ENCODE data around the gene INSIG1.

The INSIG1 gene

GRCh38 chr7:155338632-155339320 is 41.1 kb downstream of the INSIG1 start:
- peaks cover 0 to 11% of the 10 kb centered on the region in 2 donors for H3K27me3 ChIP-seq (ENCODE audit: control insufficient read depth in 1 of 2, insufficient read depth in 2 of 2, low read length in 2 of 2)
- no peak overlapping the region for H3K27ac ChIP-seq (ENCODE audit: low read depth, low read length)
- no peak overlapping the region for H3K9ac ChIP-seq (ENCODE audit: low read length)
- no peak overlapping the region for H3K4me3 ChIP-seq (ENCODE audit: low read depth in 1 of 2, low read length in 2 of 2)
- H3K4me1 ChIP-seq (ENCODE audit: insufficient read depth, low read length), result no peaks in the 10 kb centered on the region
- no peaks in the 10 kb centered on the region for H3K9me3 ChIP-seq (ENCODE audit: low read length)
- H3K36me3 ChIP-seq (ENCODE audit: insufficient read depth, low read length), result no peaks in the 10 kb centered on the region

- H3K27me3 ChIP-seq (ENCODE audit: control insufficient read depth in 1 of 2, insufficient read depth in 2 of 2, low read length in 2 of 2), result peaks cover 0 to 12% of the 10 kb centered on the region in 2 donors
- H3K4me1 ChIP-seq (ENCODE audit: insufficient read depth, low read length), result no peaks in the 10 kb centered on the region
- no peaks in the 10 kb centered on the region for H3K9me3 ChIP-seq (ENCODE audit: low read length)
- no peak overlapping the region for H3K9ac ChIP-seq (ENCODE audit: low read length)
- H3K27ac ChIP-seq (ENCODE audit: low read depth, low read length), result no peak overlapping the region
- H3K36me3 ChIP-seq (ENCODE audit: insufficient read depth, low read length), result no peaks in the 10 kb centered on the region
- no peak overlapping the region for H3K4me3 ChIP-seq (ENCODE audit: low read depth in 1 of 2, low read length in 2 of 2)
These were observed 41.8 kb downstream of the INSIG1 start for GRCh38 chr7:155339474-155339873.

GRCh38 chr7:155340071-155340531 is 42.4 kb downstream of the INSIG1 start:
- H3K4me3 ChIP-seq (ENCODE audit: low read depth in 1 of 2, low read length in 2 of 2), result no peak overlapping the region
- no peak overlapping the region for H3K27ac ChIP-seq (ENCODE audit: low read depth, low read length)
- no peak overlapping the region for H3K9ac ChIP-seq (ENCODE audit: low read length)
- H3K4me1 ChIP-seq (ENCODE audit: insufficient read depth, low read length), result no peaks in the 10 kb centered on the region
- H3K9me3 ChIP-seq (ENCODE audit: low read length), result no peaks in the 10 kb centered on the region
- no peaks in the 10 kb centered on the region for H3K36me3 ChIP-seq (ENCODE audit: insufficient read depth, low read length)
- peaks cover 0 to 15% of the 10 kb centered on the region in 2 donors for H3K27me3 ChIP-seq (ENCODE audit: control insufficient read depth in 1 of 2, insufficient read depth in 2 of 2, low read length in 2 of 2)

GRCh38 chr7:155340721-155341120 is 43.0 kb downstream of the INSIG1 start:
- no peaks in the 10 kb centered on the region for H3K9me3 ChIP-seq (ENCODE audit: low read length)
- no peaks in the 10 kb centered on the region for H3K36me3 ChIP-seq (ENCODE audit: insufficient read depth, low read length)
- H3K27ac ChIP-seq (ENCODE audit: low read depth, low read length), result no peak overlapping the region
- no peak overlapping the region for H3K4me3 ChIP-seq (ENCODE audit: low read depth in 1 of 2, low read length in 2 of 2)
- no peak overlapping the region for H3K9ac ChIP-seq (ENCODE audit: low read length)
- peaks cover 0 to 20% of the 10 kb centered on the region in 2 donors for H3K27me3 ChIP-seq (ENCODE audit: control insufficient read depth in 1 of 2, insufficient read depth in 2 of 2, low read length in 2 of 2)
- no peaks in the 10 kb centered on the region for H3K4me1 ChIP-seq (ENCODE audit: insufficient read depth, low read length)

- Histone ChIP-seq H3K36me3 (ENCODE audit: insufficient read depth, low read length) (no peaks in the 10 kb centered on the region), H3K4me3 (ENCODE audit: low read depth in 1 of 2, low read length in 2 of 2) (no peak overlapping the region), H3K27me3 (ENCODE audit: control insufficient read depth in 1 of 2, insufficient read depth in 2 of 2, low read length in 2 of 2) (peaks cover 0 to 28% of the 10 kb centered on the region in 2 donors), H3K27ac (ENCODE audit: low read depth, low read length) (no peak overlapping the region), H3K9ac (ENCODE audit: low read length) (no peak overlapping the region), H3K4me1 (ENCODE audit: insufficient read depth, low read length) (no peaks in the 10 kb centered on the region), H3K9me3 (ENCODE audit: low read length) (no peaks in the 10 kb centered on the region)
These were observed 43.8 kb downstream of the INSIG1 start for GRCh38 chr7:155341463-155341983.

- Histone ChIP-seq H3K4me3 (ENCODE audit: low read depth in 1 of 2, low read length in 2 of 2) (no peak overlapping the region), H3K27me3 (ENCODE audit: control insufficient read depth in 1 of 2, insufficient read depth in 2 of 2, low read length in 2 of 2) (peaks cover 0 to 28% of the 10 kb centered on the region in 2 donors), H3K36me3 (ENCODE audit: insufficient read depth, low read length) (no peaks in the 10 kb centered on the region), H3K9me3 (ENCODE audit: low read length) (no peaks in the 10 kb centered on the region), H3K4me1 (ENCODE audit: insufficient read depth, low read length) (no peaks in the 10 kb centered on the region), H3K27ac (ENCODE audit: low read depth, low read length) (no peak overlapping the region), H3K9ac (ENCODE audit: low read length) (no peak overlapping the region)
These were observed 44.6 kb downstream of the INSIG1 start for GRCh38 chr7:155342313-155342712.

GRCh38 chr7:155343150-155343549 is 45.5 kb downstream of the INSIG1 start:
- H3K9me3 ChIP-seq (ENCODE audit: low read length), result no peaks in the 10 kb centered on the region
- H3K27me3 ChIP-seq (ENCODE audit: control insufficient read depth in 1 of 2, insufficient read depth in 2 of 2, low read length in 2 of 2), result peaks cover 0 to 23% of the 10 kb centered on the region in 2 donors
- H3K36me3 ChIP-seq (ENCODE audit: insufficient read depth, low read length), result no peaks in the 10 kb centered on the region
- no peak overlapping the region for H3K27ac ChIP-seq (ENCODE audit: low read depth, low read length)
- H3K4me3 ChIP-seq (ENCODE audit: low read depth in 1 of 2, low read length in 2 of 2), result no peak overlapping the region
- no peak overlapping the region for H3K9ac ChIP-seq (ENCODE audit: low read length)
- H3K4me1 ChIP-seq (ENCODE audit: insufficient read depth, low read length), result no peaks in the 10 kb centered on the region

GRCh38 chr7:155343661-155344121 is 46.0 kb downstream of the INSIG1 start:
- Histone ChIP-seq H3K9ac (ENCODE audit: low read length) (no peak overlapping the region), H3K4me1 (ENCODE audit: insufficient read depth, low read length) (no peaks in the 10 kb centered on the region), H3K4me3 (ENCODE audit: low read depth in 1 of 2, low read length in 2 of 2) (no peak overlapping the region), H3K27me3 (ENCODE audit: control insufficient read depth in 1 of 2, insufficient read depth in 2 of 2, low read length in 2 of 2) (peaks cover 0 to 25% of the 10 kb centered on the region in 2 donors), H3K36me3 (ENCODE audit: insufficient read depth, low read length) (no peaks in the 10 kb centered on the region), H3K27ac (ENCODE audit: low read depth, low read length) (no peak overlapping the region), H3K9me3 (ENCODE audit: low read length) (no peaks in the 10 kb centered on the region)

- Histone ChIP-seq H3K27me3 (ENCODE audit: control insufficient read depth in 1 of 2, insufficient read depth in 2 of 2, low read length in 2 of 2) (peaks cover 0 to 31% of the 10 kb centered on the region in 2 donors), H3K4me3 (ENCODE audit: low read depth in 1 of 2, low read length in 2 of 2) (no peak overlapping the region), H3K27ac (ENCODE audit: low read depth, low read length) (no peak overlapping the region), H3K36me3 (ENCODE audit: insufficient read depth, low read length) (no peaks in the 10 kb centered on the region), H3K4me1 (ENCODE audit: insufficient read depth, low read length) (no peaks in the 10 kb centered on the region), H3K9me3 (ENCODE audit: low read length) (no peaks in the 10 kb centered on the region), H3K9ac (ENCODE audit: low read length) (no peak overlapping the region)
These were observed 46.6 kb downstream of the INSIG1 start for GRCh38 chr7:155344270-155344617.

- Histone ChIP-seq H3K4me1 (ENCODE audit: insufficient read depth, low read length) (no peaks in the 10 kb centered on the region), H3K9me3 (ENCODE audit: low read length) (no peaks in the 10 kb centered on the region)
These were observed 47.1 kb downstream of the INSIG1 start for GRCh38 chr7:155344618-155345433.

GRCh38 chr7:155345490-155345889 is 47.8 kb downstream of the INSIG1 start:
- H3K36me3 ChIP-seq (ENCODE audit: insufficient read depth, low read length), result no peaks in the 10 kb centered on the region
- H3K27me3 ChIP-seq (ENCODE audit: control insufficient read depth in 1 of 2, insufficient read depth in 2 of 2, low read length in 2 of 2), result peaks cover 0 to 37% of the 10 kb centered on the region in 2 donors
- no peak overlapping the region for H3K4me3 ChIP-seq (ENCODE audit: low read depth in 1 of 2, low read length in 2 of 2)
- H3K4me1 ChIP-seq (ENCODE audit: insufficient read depth, low read length), result no peaks in the 10 kb centered on the region
- no peaks in the 10 kb centered on the region for H3K9me3 ChIP-seq (ENCODE audit: low read length)
- H3K27ac ChIP-seq (ENCODE audit: low read depth, low read length), result no peak overlapping the region
- no peak overlapping the region for H3K9ac ChIP-seq (ENCODE audit: low read length)

More at GRCh38 chr7:155344618-155345433, 47.1 kb downstream of the INSIG1 start:
- peak overlapping the region; percentile 19 to 38 for H3K4me3 ChIP-seq (ENCODE audit: low read depth in 1 of 2, low read length in 2 of 2)
- no peak overlapping the region for H3K27ac ChIP-seq (ENCODE audit: low read depth, low read length)
- H3K9ac ChIP-seq (ENCODE audit: low read length), result no peak overlapping the region
- no peaks in the 10 kb centered on the region for H3K36me3 ChIP-seq (ENCODE audit: insufficient read depth, low read length)
- peaks cover 0 to 31% of the 10 kb centered on the region in 2 donors for H3K27me3 ChIP-seq (ENCODE audit: control insufficient read depth in 1 of 2, insufficient read depth in 2 of 2, low read length in 2 of 2)

Measured in muscle layer of colon (tissue), 2 donors.